Heart left ventricle (tissue), 13 donors: ENCODE data around the gene MFAP5.

ENCODE experiments used
- CTCF ChIP-seq, 12 donors: fragments of 200-600 bp; sonication (generic) in 4 of 12; IDR thresholded peaks; one replicate each; pipeline versions ENCODE4 v1.5.0 to v1.8.0; 2018 to 2022; ENCODE audit warnings: antibody characterized with exemption in 12 of 12, mild to moderate bottlenecking in 5 of 12
- POLR2A ChIP-seq, 2 donors: fragments of 450-650 bp; IDR thresholded peaks; one replicate each; pipeline ENCODE4 v1.6.1; 2017; ENCODE audit warnings: antibody characterized with exemption in 2 of 2, mild to moderate bottlenecking in 2 of 2, moderate library complexity in 2 of 2
- donor health status: ischemic (EF 13 %, LVEDD 7.1; RV severe dilation, severe dysfunction).
- donor health status: DM: no; HTN: yes; CAD: no.
- donor health status: DM: no; HTN: no; CAD: no.
- donor health status: ischemic (EF 25% LVEDD 6.9; RV normal size, moderate dysfunction).
- donor health status: ischemic (EF 25% LVEDD 5.7; RV mildly dilated, moderate dysfunction).
- donor health status: ischemic (EF 35%, LVEDD 5.7; RV mildly dilated, moderate dysfunction).
- donor health status: nonischemic (EF 11% LVEDD 7.7; RV severe dilation, severe dysfunction).
- donor health status: DM: yes; HTN: yes; CAD: no.
- donor health status: PGD.
- donor health status: ischemic (EF 29% LVEDD 5.4; RV normal size, mild dysfunction).
- donor health status: nonischemic (EF 23%, LVEDD 6.1; RV moderate dilation, normal function).

- no peak for TF ChIP-seq CTCF (IDR thresholded peaks at IDR 0.05)
- TF ChIP-seq POLR2A (IDR thresholded peaks at IDR 0.05) = no peak
Measured at GRCh38 chr12:8685051-8685450, 22.4 kb upstream of the MFAP5 start.
